A549 (cell line): ENCODE data around the gene RNF32.

ENCODE experiments used
- EHMT2 ChIP-seq: fragments of 200-600 bp; sonication (generic); IDR thresholded peaks from 2 replicates; pipeline ENCODE4 v1.6.1; 2016; ENCODE audit warnings: antibody characterized with exemption, low read depth, mild to moderate bottlenecking, moderate library complexity
- HDAC2 ChIP-seq: fragments of 200-600 bp; sonication (generic); IDR thresholded peaks from 2 replicates; pipeline ENCODE4 v1.6.1; 2016
- JUN ChIP-seq, 2 experiments: fragments of >200 bp; sonication (Bioruptor Twin); formaldehyde crosslinking; IDR thresholded peaks; 2 replicates in 1 of 2; 3 replicates in 1 of 2; pipeline ENCODE4 v1.6.1; 2016 to 2017
- MAFK ChIP-seq: fragments of 450-650 bp; IDR thresholded peaks from 2 replicates; pipeline ENCODE4 v1.6.1; 2014; ENCODE audit not compliant: partially characterized antibody
- NFE2L2 ChIP-seq: fragments of 150-350 bp; conservative IDR thresholded peaks from 2 replicates; pipeline ENCODE4 v1.6.1; 2014; ENCODE audit warnings: low read length
- POLR2A ChIP-seq: IDR thresholded peaks from 2 replicates; pipeline ENCODE4 v1.6.1; 2012; ENCODE audit warnings: mild to moderate bottlenecking, low read length
- RARB ChIP-seq: fragments of 250-450 bp; sonication (Bioruptor Pico); IDR thresholded peaks from 2 replicates; pipeline ENCODE4 v1.8.0; 2021; ENCODE audit warnings: mild to moderate bottlenecking, moderate library complexity
- RNF2 ChIP-seq: fragments of 200-600 bp; sonication (generic); IDR thresholded peaks from 2 replicates; pipeline ENCODE4 v1.6.1; 2016; ENCODE audit warnings: low read depth, mild to moderate bottlenecking, antibody characterized with exemption, moderate library complexity, borderline replicate concordance
- SMC3 ChIP-seq: fragments of >200 bp; sonication (Bioruptor Twin); formaldehyde crosslinking; IDR thresholded peaks from 3 replicates; pipeline ENCODE4 v1.6.1; 2018; ENCODE audit warnings: inconsistent platforms
- TP53 ChIP-seq: fragments of 250-450 bp; sonication (Bioruptor Pico); IDR thresholded peaks from 2 replicates; pipeline ENCODE4 v1.5.0; 2021; ENCODE audit warnings: mild to moderate bottlenecking, moderate library complexity
- TF ChIP-seq, protein P1 (sequence below): fragments of >200 bp; sonication (Bioruptor Twin); formaldehyde crosslinking; IDR thresholded peaks from 3 replicates; pipeline ENCODE4 v1.5.1; 2016
- TF ChIP-seq, protein P2 (sequence below): fragments of 200-600 bp; sonication (generic); IDR thresholded peaks from 2 replicates; pipeline ENCODE4 v1.6.1; 2016; ENCODE audit warnings: antibody characterized with exemption, mild to moderate bottlenecking, moderate library complexity

DNA sequence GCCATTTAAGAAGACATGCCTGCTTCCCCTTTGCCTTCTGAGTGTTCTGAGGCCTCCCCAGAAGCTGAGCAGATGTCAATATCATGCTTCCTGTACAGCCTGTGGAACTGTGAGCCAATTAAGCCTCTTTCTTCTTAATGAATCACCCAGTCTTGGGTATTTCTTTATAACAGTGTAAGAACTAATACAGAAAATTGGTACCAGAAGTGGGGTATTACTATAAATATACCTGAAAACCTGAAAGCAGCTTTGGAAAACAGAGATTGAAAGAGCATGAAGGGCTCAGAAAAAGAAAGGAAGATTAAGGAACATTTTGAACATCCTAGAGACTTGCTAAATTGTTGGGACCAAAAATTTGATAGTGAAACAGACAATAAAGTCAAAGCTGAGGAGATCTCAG is 12.0 kb upstream of the RNF32 start:
- TF ChIP-seq, protein P1, sequence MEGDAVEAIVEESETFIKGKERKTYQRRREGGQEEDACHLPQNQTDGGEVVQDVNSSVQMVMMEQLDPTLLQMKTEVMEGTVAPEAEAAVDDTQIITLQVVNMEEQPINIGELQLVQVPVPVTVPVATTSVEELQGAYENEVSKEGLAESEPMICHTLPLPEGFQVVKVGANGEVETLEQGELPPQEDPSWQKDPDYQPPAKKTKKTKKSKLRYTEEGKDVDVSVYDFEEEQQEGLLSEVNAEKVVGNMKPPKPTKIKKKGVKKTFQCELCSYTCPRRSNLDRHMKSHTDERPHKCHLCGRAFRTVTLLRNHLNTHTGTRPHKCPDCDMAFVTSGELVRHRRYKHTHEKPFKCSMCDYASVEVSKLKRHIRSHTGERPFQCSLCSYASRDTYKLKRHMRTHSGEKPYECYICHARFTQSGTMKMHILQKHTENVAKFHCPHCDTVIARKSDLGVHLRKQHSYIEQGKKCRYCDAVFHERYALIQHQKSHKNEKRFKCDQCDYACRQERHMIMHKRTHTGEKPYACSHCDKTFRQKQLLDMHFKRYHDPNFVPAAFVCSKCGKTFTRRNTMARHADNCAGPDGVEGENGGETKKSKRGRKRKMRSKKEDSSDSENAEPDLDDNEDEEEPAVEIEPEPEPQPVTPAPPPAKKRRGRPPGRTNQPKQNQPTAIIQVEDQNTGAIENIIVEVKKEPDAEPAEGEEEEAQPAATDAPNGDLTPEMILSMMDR: no peak
- no peak for TF ChIP-seq EHMT2
- no peak for TF ChIP-seq MAFK
- TF ChIP-seq SMC3: no peak
- no peak for TF ChIP-seq TP53 (CRISPR knock-in tag)
- TF ChIP-seq JUN (IDR thresholded peaks at IDR 0.05): no peak
- TF ChIP-seq RARB: no peak
- no peak for TF ChIP-seq NFE2L2
- no peak for TF ChIP-seq POLR2A
- no peak for TF ChIP-seq RNF2
- TF ChIP-seq, protein P2, sequence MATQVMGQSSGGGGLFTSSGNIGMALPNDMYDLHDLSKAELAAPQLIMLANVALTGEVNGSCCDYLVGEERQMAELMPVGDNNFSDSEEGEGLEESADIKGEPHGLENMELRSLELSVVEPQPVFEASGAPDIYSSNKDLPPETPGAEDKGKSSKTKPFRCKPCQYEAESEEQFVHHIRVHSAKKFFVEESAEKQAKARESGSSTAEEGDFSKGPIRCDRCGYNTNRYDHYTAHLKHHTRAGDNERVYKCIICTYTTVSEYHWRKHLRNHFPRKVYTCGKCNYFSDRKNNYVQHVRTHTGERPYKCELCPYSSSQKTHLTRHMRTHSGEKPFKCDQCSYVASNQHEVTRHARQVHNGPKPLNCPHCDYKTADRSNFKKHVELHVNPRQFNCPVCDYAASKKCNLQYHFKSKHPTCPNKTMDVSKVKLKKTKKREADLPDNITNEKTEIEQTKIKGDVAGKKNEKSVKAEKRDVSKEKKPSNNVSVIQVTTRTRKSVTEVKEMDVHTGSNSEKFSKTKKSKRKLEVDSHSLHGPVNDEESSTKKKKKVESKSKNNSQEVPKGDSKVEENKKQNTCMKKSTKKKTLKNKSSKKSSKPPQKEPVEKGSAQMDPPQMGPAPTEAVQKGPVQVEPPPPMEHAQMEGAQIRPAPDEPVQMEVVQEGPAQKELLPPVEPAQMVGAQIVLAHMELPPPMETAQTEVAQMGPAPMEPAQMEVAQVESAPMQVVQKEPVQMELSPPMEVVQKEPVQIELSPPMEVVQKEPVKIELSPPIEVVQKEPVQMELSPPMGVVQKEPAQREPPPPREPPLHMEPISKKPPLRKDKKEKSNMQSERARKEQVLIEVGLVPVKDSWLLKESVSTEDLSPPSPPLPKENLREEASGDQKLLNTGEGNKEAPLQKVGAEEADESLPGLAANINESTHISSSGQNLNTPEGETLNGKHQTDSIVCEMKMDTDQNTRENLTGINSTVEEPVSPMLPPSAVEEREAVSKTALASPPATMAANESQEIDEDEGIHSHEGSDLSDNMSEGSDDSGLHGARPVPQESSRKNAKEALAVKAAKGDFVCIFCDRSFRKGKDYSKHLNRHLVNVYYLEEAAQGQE: no peak
- no peak for TF ChIP-seq HDAC2
